ENCODE data around the gene FAM170B.

The FAM170B gene

DNA sequence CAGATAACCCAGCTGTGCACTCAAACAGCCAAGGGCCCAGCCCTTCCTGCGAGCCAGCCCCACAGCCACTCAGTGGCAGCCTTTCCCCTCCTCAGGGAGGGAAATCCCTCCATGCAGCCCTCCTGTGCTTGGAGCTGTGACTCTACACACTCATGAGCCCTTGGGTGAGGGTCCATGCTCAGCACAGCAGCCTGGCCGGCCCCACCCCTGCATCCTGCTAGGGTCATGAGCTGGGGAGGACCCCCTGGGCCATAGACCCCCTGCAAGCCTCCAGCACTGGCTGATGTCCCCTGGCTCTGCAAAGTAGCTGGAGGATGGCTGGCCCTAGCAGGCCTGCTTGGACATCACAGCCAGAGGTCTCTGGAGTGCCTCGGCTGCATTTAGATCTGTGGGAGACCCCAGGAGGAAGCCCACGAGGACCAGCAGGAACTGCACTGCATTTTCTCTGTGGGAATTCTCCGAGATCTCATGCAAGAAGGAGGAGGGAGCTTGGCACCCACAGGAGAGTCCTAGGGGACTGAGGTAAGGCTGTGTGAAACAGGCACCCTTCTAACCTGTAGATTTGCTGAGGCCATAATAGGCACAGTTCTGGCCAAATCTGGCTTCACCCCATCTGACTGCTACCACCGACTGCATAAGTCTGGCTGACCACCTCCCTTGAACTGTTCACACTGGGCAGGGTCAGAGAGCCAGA lies 37.0 kb upstream of the FAM170B start:
- no peaks in the 10 kb centered on the region for H3K36me3 ChIP-seq (replicated peaks)
- in situ Hi-C loops (cut with HindIII; ENCODE audit: low pct_ligation_motif_present, low sequenced_read_pairs) = no loop called here
- no peak overlapping the region for H3K27ac ChIP-seq
- TF ChIP-seq, protein P1, sequence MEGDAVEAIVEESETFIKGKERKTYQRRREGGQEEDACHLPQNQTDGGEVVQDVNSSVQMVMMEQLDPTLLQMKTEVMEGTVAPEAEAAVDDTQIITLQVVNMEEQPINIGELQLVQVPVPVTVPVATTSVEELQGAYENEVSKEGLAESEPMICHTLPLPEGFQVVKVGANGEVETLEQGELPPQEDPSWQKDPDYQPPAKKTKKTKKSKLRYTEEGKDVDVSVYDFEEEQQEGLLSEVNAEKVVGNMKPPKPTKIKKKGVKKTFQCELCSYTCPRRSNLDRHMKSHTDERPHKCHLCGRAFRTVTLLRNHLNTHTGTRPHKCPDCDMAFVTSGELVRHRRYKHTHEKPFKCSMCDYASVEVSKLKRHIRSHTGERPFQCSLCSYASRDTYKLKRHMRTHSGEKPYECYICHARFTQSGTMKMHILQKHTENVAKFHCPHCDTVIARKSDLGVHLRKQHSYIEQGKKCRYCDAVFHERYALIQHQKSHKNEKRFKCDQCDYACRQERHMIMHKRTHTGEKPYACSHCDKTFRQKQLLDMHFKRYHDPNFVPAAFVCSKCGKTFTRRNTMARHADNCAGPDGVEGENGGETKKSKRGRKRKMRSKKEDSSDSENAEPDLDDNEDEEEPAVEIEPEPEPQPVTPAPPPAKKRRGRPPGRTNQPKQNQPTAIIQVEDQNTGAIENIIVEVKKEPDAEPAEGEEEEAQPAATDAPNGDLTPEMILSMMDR (IDR thresholded peaks at IDR 0.05; ENCODE audit: low read depth, low read length, missing control alignments) = no peak
- no peak for DNase-seq
- no peak overlapping the region for H3K4me3 ChIP-seq (ENCODE audit: low read depth, low read length)
- no peaks in the 10 kb centered on the region for H3K27me3 ChIP-seq (replicated peaks)

DNA sequence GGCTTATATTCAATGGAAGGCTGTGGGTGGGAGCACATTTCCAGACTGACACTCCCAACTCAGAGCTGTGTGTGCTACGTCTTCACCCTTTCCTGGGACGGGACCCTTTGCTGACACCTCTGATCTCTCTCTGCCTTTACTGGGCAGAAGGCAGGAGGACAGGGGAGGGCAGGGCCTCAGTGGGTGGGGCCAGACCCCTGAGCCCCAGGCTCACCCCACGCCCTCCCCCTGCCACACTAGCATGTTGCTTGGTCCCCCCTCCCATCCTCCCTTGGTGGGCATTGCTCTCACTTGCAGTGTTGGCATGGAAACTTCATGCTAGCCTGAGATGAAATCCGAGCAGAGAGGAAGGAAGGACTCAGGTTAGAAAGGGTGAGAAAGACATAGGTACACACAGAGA lies 36.0 kb upstream of the FAM170B start:
- DNase-seq = no peak
- TF ChIP-seq, protein P1 (IDR thresholded peaks at IDR 0.05; ENCODE audit: low read depth, low read length, missing control alignments) = no peak
- Histone ChIP-seq H3K27ac (no peak overlapping the region), H3K36me3 (replicated peaks) (no peaks in the 10 kb centered on the region), H3K4me3 (ENCODE audit: low read depth, low read length) (no peak overlapping the region), H3K27me3 (replicated peaks) (no peaks in the 10 kb centered on the region)
- in situ Hi-C loops (cut with HindIII; ENCODE audit: low pct_ligation_motif_present, low sequenced_read_pairs) = no loop called here

DNA sequence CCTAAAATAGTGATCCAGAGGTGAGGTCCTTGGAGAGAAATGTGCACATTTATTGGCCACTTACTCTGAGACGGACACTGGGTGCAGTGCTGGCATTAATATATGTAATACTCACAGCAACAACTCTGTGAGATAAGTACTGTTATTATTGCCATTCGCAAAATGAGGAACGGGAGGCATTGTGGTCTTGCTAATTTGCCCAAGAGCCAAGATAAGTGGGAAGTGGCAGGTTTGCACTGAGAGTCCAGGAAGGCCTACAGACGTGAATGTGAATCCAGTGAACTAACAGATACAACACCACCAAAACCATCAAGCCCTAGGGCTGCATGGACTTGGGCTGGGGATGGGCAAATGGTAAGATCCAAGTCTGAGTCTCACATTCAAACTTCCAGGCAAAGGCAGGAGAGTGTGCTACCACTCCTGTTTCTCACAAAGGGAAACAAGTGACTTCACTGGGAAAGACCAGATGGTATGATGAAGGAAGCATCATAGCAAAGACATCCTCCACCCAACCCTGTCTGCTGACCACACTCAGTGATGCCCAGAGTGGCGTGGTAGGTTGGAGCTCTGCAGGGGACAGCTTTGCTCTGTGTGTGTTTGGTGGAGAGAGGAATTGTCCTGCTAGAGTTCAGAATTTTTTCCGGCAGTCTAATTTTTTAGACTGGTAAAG lies 35.1 kb upstream of the FAM170B start:
- no peak overlapping the region for H3K4me3 ChIP-seq (ENCODE audit: low read depth, low read length)
- H3K27ac ChIP-seq = no peak overlapping the region
- TF ChIP-seq, protein P1 (IDR thresholded peaks at IDR 0.05; ENCODE audit: low read depth, low read length, missing control alignments) = no peak
- in situ Hi-C loops (cut with HindIII; ENCODE audit: low pct_ligation_motif_present, low sequenced_read_pairs) = no loop called here
- DNase-seq = no peak
- H3K36me3 ChIP-seq (replicated peaks) = no peaks in the 10 kb centered on the region
- H3K27me3 ChIP-seq (replicated peaks) = no peaks in the 10 kb centered on the region

- TF ChIP-seq, protein P1 (IDR thresholded peaks at IDR 0.05; ENCODE audit: low read depth, low read length, missing control alignments) = no peak
- no peak overlapping the region for H3K4me3 ChIP-seq (ENCODE audit: low read depth, low read length)
- no peaks in the 10 kb centered on the region for H3K36me3 ChIP-seq (replicated peaks)
- in situ Hi-C loops (cut with HindIII; ENCODE audit: low pct_ligation_motif_present, low sequenced_read_pairs) = no loop called here
- DNase-seq = no peak
- no peaks in the 10 kb centered on the region for H3K27me3 ChIP-seq (replicated peaks)
- no peak overlapping the region for H3K27ac ChIP-seq
These were observed 34.3 kb upstream of the FAM170B start for GRCh38 chr10:49168171-49168540.

GRCh38 chr10:49167425-49168170 lies 33.8 kb upstream of the FAM170B start:
- Histone ChIP-seq H3K27me3 (replicated peaks) (no peaks in the 10 kb centered on the region), H3K4me3 (ENCODE audit: low read depth, low read length) (no peak overlapping the region), H3K36me3 (replicated peaks) (no peaks in the 10 kb centered on the region), H3K27ac (no peak overlapping the region)
- in situ Hi-C loops (cut with HindIII; ENCODE audit: low pct_ligation_motif_present, low sequenced_read_pairs) = no loop called here
- DNase-seq = no peak
- TF ChIP-seq, protein P1 (IDR thresholded peaks at IDR 0.05; ENCODE audit: low read depth, low read length, missing control alignments) = no peak
